ENCODE data around the gene DLGAP1.

Gene DLGAP1

GRCh38 chr18:4241090-4241617 lies 214.0 kb downstream of the DLGAP1 start:
- no peak for DNase-seq (ENCODE audit: low read depth)

- DNase-seq (ENCODE audit: low read depth) = no peak
Measured at GRCh38 chr18:4238966-4239365, 216.1 kb downstream of the DLGAP1 start.

- DNase-seq (ENCODE audit: low read depth) = no peak
Measured at GRCh38 chr18:4237664-4238041, 217.5 kb downstream of the DLGAP1 start.

GRCh38 chr18:4236940-4237663 lies 218.0 kb downstream of the DLGAP1 start:
- DNase-seq (ENCODE audit: low read depth) = no peak

GRCh38 chr18:4233468-4233867 lies 221.6 kb downstream of the DLGAP1 start:
- no peak for DNase-seq (ENCODE audit: low read depth)

GRCh38 chr18:4232656-4233055 lies 222.5 kb downstream of the DLGAP1 start:
- no peak for DNase-seq (ENCODE audit: low read depth)

- no peak for DNase-seq (ENCODE audit: low read depth)
Measured at GRCh38 chr18:4231260-4231659, 223.8 kb downstream of the DLGAP1 start.

- DNase-seq (ENCODE audit: low read depth) = no peak
Measured at GRCh38 chr18:4230450-4231168, 224.5 kb downstream of the DLGAP1 start.

GRCh38 chr18:4224031-4224704 lies 230.9 kb downstream of the DLGAP1 start:
- DNase-seq (ENCODE audit: low read depth) = no peak

- DNase-seq (ENCODE audit: low read depth) = no peak
Measured at GRCh38 chr18:4211111-4211837, 243.8 kb downstream of the DLGAP1 start.

GRCh38 chr18:4208366-4208765 lies 246.7 kb downstream of the DLGAP1 start:
- DNase-seq (ENCODE audit: low read depth) = no peak

GRCh38 chr18:4207383-4207985 lies 247.6 kb downstream of the DLGAP1 start:
- DNase-seq (ENCODE audit: low read depth) = no peak

- DNase-seq (ENCODE audit: low read depth) = no peak
Measured at GRCh38 chr18:4204438-4204720, 250.7 kb downstream of the DLGAP1 start.

- DNase-seq (ENCODE audit: low read depth) = no peak
Measured at GRCh38 chr18:4203568-4204437, 251.3 kb downstream of the DLGAP1 start.

GRCh38 chr18:4200399-4200798 lies 254.7 kb downstream of the DLGAP1 start:
- no peak for DNase-seq (ENCODE audit: low read depth)

GRCh38 chr18:4198956-4199355 lies 256.2 kb downstream of the DLGAP1 start:
- DNase-seq (ENCODE audit: low read depth) = no peak

- no peak for DNase-seq (ENCODE audit: low read depth)
Measured at GRCh38 chr18:4196351-4196750, 258.8 kb downstream of the DLGAP1 start.

- DNase-seq (ENCODE audit: low read depth) = no peak
Measured at GRCh38 chr18:4193086-4193485, 262.0 kb downstream of the DLGAP1 start.

- DNase-seq (ENCODE audit: low read depth) = no peak
Measured at GRCh38 chr18:4181882-4182568, 273.1 kb downstream of the DLGAP1 start.

GRCh38 chr18:4181086-4181485 lies 274.0 kb downstream of the DLGAP1 start:
- no peak for DNase-seq (ENCODE audit: low read depth)
